Thyroid gland (tissue), 4 donors: Measurements from ENCODE around the gene ADPRHL1. TPM values are rescaled to one million over a fixed set of nuclear protein-coding genes. Genes with fewer than 3 reads are reported as not detected.

Experiments used
- DNase-seq, 2 donors: peaks; one replicate each; pipeline ENCODE4 v3.0.0-alpha.2; 2019
- H3K27ac ChIP-seq, 3 donors: fragments of 200-600 bp; sonication (generic); 1 replicate in 2 of 3; 2 replicates in 1 of 3; pipeline ENCODE4 v1.5.1; 2016 to 2019; ENCODE audit warnings: mild to moderate bottlenecking in 1 of 3, moderate library complexity in 1 of 3
- H3K27me3 ChIP-seq: fragments of 200-600 bp; sonication (generic); one replicate; pipeline ENCODE4 v1.5.1; 2019
- H3K36me3 ChIP-seq, 2 donors: fragments of 200-600 bp; sonication (generic); one replicate each; pipeline ENCODE4 v1.5.1; 2016 to 2019
- H3K4me1 ChIP-seq, 2 donors: fragments of 200-600 bp; sonication (generic); one replicate each; pipeline ENCODE4 v1.5.1; 2017 to 2019
- H3K4me3 ChIP-seq, 3 donors: fragments of 200-600 bp; sonication (generic); replicated peaks in 1 of 3; 1 replicate in 2 of 3; 2 replicates in 1 of 3; pipeline ENCODE4 v1.5.1; 2016; ENCODE audit warnings: mild to moderate bottlenecking in 1 of 3
- H3K9me3 ChIP-seq: fragments of 200-600 bp; sonication (generic); one replicate; pipeline ENCODE4 v1.5.1; 2017
- CTCF ChIP-seq, 6 experiments: fragments of 200-600 bp in 3 of 6; fragments of 450-650 bp in 3 of 6; sonication (generic) in 3 of 6; IDR thresholded peaks; one replicate each; pipeline ENCODE4 v1.5.1; 2016 to 2019; ENCODE audit warnings: antibody characterized with exemption in 6 of 6, mild to moderate bottlenecking in 2 of 6, inconsistent platforms in 1 of 6, moderate library complexity in 1 of 6
- POLR2A ChIP-seq, 2 donors: fragments of 450-650 bp; IDR thresholded peaks; one replicate each; pipeline ENCODE4 v1.6.1; 2017; ENCODE audit warnings: antibody characterized with exemption in 2 of 2, mild to moderate bottlenecking in 2 of 2, moderate library complexity in 1 of 2
- WGBS, 2 donors: methylation state at CpG; one replicate each; pipeline ENCODE4 v1.1.5; 2017; 5-methylcytosine and 5-hydroxymethylcytosine counted together
- intact Hi-C: fragments of 100-400 bp; cut with DNase I; formaldehyde crosslinking; loops from one replicate; pipeline ENCODE4 v1.15.1; 2023
- total RNA-seq, 4 donors: library from RNA; depleted of rRNA; stranded (reverse); fragments of >200 nt; gene quantifications; one replicate each; pipeline ENCODE4 v1.2.3, GENCODE V29; 2016

The ADPRHL1 gene
- total RNA-seq, 4 donors from 2014 or later = 0.20 to 2.0 (median 1.0) TPM

- Histone ChIP-seq H3K36me3 (no peaks in the 10 kb centered on the region), H3K4me3 (no peak overlapping the region), H3K4me1 (peaks cover 4 to 8% of the 10 kb centered on the region in 2 donors), H3K27me3 (no peaks in the 10 kb centered on the region), H3K9me3 (no peaks in the 10 kb centered on the region), H3K27ac (no peak overlapping the region)
- 79 to 81% methylated on average over 7 of the region's 7 CpGs for WGBS, 2 donors
- TF ChIP-seq CTCF (IDR thresholded peaks at IDR 0.05) = no peak
- no peak for TF ChIP-seq POLR2A (IDR thresholded peaks at IDR 0.05)
- intact Hi-C loops = loop anchor here (10.0 kb wide), 1 partner anchor 207 kb away; the partner anchor contains the start of gene PROZ
- no peak for DNase-seq
Observed at GRCh38 chr13:113361406-113361805, 91.9 kb downstream of the ADPRHL1 start.

GRCh38 chr13:113360446-113360845 is 92.8 kb downstream of the ADPRHL1 start:
- WGBS, 2 donors = 84 to 95% methylated on average over 3 to 6 of the region's 6 CpGs
- no peak for DNase-seq
- Histone ChIP-seq H3K36me3 (no peaks in the 10 kb centered on the region), H3K4me1 (peaks cover 4 to 8% of the 10 kb centered on the region in 2 donors), H3K27ac (no peak overlapping the region), H3K27me3 (no peaks in the 10 kb centered on the region), H3K9me3 (no peaks in the 10 kb centered on the region), H3K4me3 (no peak overlapping the region)
- intact Hi-C loops = loop anchor here (10.0 kb wide), 1 partner anchor 206 kb away; the partner anchor contains the start of gene PROZ
- TF ChIP-seq CTCF (IDR thresholded peaks at IDR 0.05) (no peak), POLR2A (IDR thresholded peaks at IDR 0.05) (no peak)

- no peaks in the 10 kb centered on the region for H3K36me3 ChIP-seq
- H3K27ac ChIP-seq = no peak overlapping the region
- 85 to 89% methylated on average over 11 of the region's 11 CpGs for WGBS, 2 donors
- no peaks in the 10 kb centered on the region for H3K27me3 ChIP-seq
- intact Hi-C loops = no loop called here
- no peak for TF ChIP-seq POLR2A (IDR thresholded peaks at IDR 0.05)
- H3K9me3 ChIP-seq = no peaks in the 10 kb centered on the region
- DNase-seq = no peak
- peaks cover 4 to 8% of the 10 kb centered on the region in 2 donors for H3K4me1 ChIP-seq
- no peak overlapping the region for H3K4me3 ChIP-seq
Observed at GRCh38 chr13:113359571-113359970, 93.7 kb downstream of the ADPRHL1 start.

- intact Hi-C loops = no loop called here
- WGBS, 2 donors = 82% methylated on average over 6 of the region's 6 CpGs
Observed at GRCh38 chr13:113358653-113359190, 94.6 kb downstream of the ADPRHL1 start.

GRCh38 chr13:113357529-113357928 is 95.8 kb downstream of the ADPRHL1 start:
- no peak for DNase-seq
- intact Hi-C loops = no loop called here
- no peaks in the 10 kb centered on the region for H3K4me1 ChIP-seq
- H3K36me3 ChIP-seq = no peaks in the 10 kb centered on the region
- H3K27me3 ChIP-seq = no peaks in the 10 kb centered on the region
- 95 to 96% methylated on average over 5 of the region's 5 CpGs for whole genome bisulfite sequencing, 2 donors
- H3K27ac ChIP-seq = no peak overlapping the region
- H3K9me3 ChIP-seq = no peaks in the 10 kb centered on the region
- TF ChIP-seq POLR2A (IDR thresholded peaks at IDR 0.05) = no peak
- H3K4me3 ChIP-seq = no peak overlapping the region

More at GRCh38 chr13:113358653-113359190, 94.6 kb downstream of the ADPRHL1 start:
- H3K27me3 ChIP-seq = no peaks in the 10 kb centered on the region
- H3K9me3 ChIP-seq = no peaks in the 10 kb centered on the region
- DNase-seq = no peak
- TF ChIP-seq CTCF (IDR thresholded peaks at IDR 0.05) = no peak
- no peak for TF ChIP-seq POLR2A (IDR thresholded peaks at IDR 0.05)
- H3K27ac ChIP-seq = no peak overlapping the region
- H3K4me3 ChIP-seq = no peak overlapping the region
- peaks cover 4 to 8% of the 10 kb centered on the region in 2 donors for H3K4me1 ChIP-seq
- no peaks in the 10 kb centered on the region for H3K36me3 ChIP-seq

- H3K4me3 ChIP-seq = no peak overlapping the region
- WGBS, 2 donors = 67 to 72% methylated on average over 4 of the region's 4 CpGs
- H3K36me3 ChIP-seq = no peaks in the 10 kb centered on the region
- H3K27me3 ChIP-seq = no peaks in the 10 kb centered on the region
- TF ChIP-seq CTCF (IDR thresholded peaks at IDR 0.05) (no peak), POLR2A (IDR thresholded peaks at IDR 0.05) (no peak)
- H3K9me3 ChIP-seq = no peaks in the 10 kb centered on the region
- H3K4me1 ChIP-seq = no peaks in the 10 kb centered on the region
- DNase-seq = no peak
- no peak overlapping the region for H3K27ac ChIP-seq
- intact Hi-C loops = no loop called here
Observed at GRCh38 chr13:113356596-113356995, 96.7 kb downstream of the ADPRHL1 start.
